GM12875 (cell line): ENCODE results near the gene SORCS2.

Experiments
- H3K4me3 ChIP-seq: one replicate; pipeline ENCODE4 v1.5.1; 2011; ENCODE audit warnings: low read depth, low read length, control low read depth
- CTCF ChIP-seq: IDR thresholded peaks from 2 replicates; pipeline ENCODE4 v1.5.1; 2011; ENCODE audit warnings: low read depth, mild to moderate bottlenecking, control low read depth, inconsistent platforms, low read length, moderate library complexity, borderline replicate concordance; ENCODE audit not compliant: insufficient read depth

SORCS2 gene

DNA sequence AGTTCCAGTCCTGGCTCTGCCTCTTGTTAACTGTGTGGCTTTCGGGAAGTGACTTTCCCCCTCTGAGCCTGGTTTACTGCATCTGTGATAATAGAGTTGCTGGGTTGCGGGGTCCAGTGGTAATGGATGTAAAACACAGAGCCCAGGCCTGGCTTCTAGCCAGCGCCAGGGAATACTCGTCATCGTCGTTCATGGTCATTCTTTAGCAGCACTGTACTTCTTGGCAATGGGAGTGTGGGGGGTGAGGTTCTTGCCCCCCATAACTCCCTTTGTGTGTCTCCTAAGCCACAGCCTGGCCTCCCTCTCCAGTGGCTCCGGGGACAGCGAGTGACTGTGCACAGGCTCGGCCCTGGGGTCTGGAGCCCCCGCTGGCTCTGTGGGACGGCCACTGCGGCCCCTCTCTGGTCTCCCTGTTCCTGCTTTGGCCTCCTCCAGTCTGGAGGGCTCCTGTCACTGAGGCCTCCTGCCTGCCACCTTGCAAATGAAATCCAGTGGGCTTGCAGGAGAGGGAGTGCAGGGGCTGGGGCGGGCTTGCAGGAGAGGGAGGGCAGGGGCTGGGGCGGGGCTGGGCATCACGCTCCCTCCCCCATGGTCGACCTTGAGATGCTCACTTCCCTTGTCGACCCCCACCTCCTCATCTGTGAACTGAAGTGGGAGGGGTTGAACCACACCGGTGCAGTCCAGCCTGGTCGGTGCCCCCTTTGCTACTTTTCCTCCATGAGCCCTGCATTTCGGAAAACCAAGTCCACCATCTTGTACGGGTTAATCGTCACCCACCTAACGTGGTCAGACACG lies 229.2 kb downstream of the SORCS2 start:
- no peak for TF ChIP-seq CTCF
- H3K4me3 ChIP-seq = no peak overlapping the region

DNA sequence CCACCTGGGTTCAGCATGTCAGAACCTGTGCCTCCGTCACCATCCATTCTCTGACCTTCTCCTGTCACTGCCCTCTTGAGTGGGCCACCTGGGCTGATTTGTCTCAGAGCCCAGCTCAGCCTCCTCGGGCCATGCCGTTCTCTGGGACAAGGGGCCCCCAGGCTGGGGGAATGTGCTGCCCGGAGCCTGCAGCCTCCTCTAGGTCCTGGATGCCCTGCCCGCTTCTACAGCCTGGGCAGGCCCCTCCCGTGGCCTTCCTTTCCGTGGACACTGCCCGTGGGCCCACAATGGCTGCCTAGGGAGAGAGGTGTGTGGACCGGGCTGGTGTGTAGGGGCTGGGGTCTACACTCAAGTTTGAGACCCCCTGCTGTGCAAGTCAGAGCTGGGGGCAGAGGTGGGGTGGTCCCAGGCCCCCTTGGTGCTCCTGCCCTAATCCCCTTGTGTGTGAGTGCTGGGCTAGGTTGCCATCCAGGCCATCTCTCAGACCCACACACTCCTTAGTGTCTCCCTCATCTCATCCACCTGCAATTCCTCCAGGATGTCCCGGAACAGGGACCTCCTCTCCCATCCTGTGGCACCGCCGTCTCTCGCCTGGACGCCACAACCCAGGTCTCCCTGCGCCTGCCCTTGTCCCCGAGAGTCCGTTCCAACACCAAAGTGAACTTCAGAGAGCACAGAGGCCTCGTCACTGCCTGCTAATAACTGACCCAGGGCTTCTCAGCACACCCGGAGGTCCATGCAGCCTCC lies 230.0 kb downstream of the SORCS2 start:
- H3K4me3 ChIP-seq = no peak overlapping the region
- no peak for TF ChIP-seq CTCF

DNA sequence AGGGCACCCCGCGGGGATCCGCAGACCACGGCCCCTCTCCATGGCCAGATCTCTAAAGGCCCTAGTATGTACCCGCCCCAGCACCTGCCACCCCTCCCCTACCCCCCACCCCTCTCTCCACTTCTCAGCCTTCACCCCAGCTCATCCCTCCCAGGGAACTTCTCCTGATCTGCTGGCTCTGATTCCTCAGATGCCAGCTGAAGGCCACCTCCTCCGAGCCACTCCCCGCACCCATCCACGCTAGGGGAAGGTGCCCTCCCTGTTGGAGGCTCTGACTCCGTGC lies 230.5 kb downstream of the SORCS2 start:
- no peak overlapping the region for H3K4me3 ChIP-seq
- no peak for TF ChIP-seq CTCF

GRCh38 chr4:7423391-7423790 lies 231.1 kb downstream of the SORCS2 start:
- no peak overlapping the region for H3K4me3 ChIP-seq
- no peak for TF ChIP-seq CTCF

- no peak for TF ChIP-seq CTCF
- no peak overlapping the region for H3K4me3 ChIP-seq
These were observed 231.6 kb downstream of the SORCS2 start for GRCh38 chr4:7423801-7424552.

DNA sequence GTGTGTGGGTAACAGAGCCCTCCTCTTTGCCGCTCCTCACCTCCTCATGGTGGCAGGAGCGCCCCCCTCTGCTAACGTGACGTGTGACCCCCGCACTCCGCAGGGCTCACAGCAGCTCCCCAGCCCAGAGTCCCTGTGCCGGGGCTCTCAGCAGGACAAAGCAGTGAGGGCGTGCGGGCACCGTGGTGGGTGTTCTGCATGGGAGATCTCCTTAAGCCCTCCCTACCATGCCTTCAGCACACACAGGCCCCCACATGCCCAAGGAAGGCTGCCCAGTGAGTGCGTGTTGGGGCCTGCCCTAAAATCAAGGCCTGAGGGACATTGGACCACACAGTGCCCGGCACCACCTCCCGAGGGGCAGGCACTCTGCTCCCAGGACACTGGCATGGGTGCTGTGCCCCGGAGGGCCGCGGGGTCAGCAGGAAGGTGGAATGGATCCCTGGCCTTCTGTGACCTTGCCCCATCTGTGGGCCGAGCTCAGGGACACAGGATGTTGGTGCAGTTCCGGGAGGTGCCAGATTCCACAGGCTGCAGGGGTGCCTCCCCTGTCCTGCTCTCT lies 232.3 kb downstream of the SORCS2 start:
- no peak overlapping the region for H3K4me3 ChIP-seq
- TF ChIP-seq CTCF = no peak
